SK-N-SH (cell line): ENCODE measurements around the gene COL17A1. TPM values are rescaled to one million over a fixed set of nuclear protein-coding genes. Genes with fewer than 3 reads are reported as not detected.

Experiments used
- CTCF ChIA-PET: fragments of 300-600, 350-600 bp; formaldehyde crosslinking; extraction: SDS; loops from one replicate; lab custom pipeline; 2021; lab: Yijun Ruan, JAX
- POLR2A ChIA-PET: fragments of 350-600 bp; sonication (Branson Sonifier 250); formaldehyde crosslinking; extraction: SDS; loops from one replicate; lab custom pipeline; 2020; ENCODE audit warnings: antibody characterized with exemption, inconsistent platforms; lab: Yijun Ruan, JAX
- DNase-seq: peaks from one replicate; pipeline ENCODE4 v3.0.0; 2012
- H2AFZ ChIP-seq: fragments of 200-600 bp; sonication (generic); 2 replicates; pipeline ENCODE4 v1.8.1; 2016; ENCODE audit warnings: antibody characterized with exemption, mild to moderate bottlenecking, low read depth
- H3F3A ChIP-seq: fragments of 200-600 bp; sonication (generic); replicated peaks from 2 replicates; pipeline ENCODE3; 2016; ENCODE audit warnings: antibody characterized with exemption, mild to moderate bottlenecking; ENCODE audit not compliant: insufficient read depth
- H3K27ac ChIP-seq, 2 experiments: fragments of 200-500 bp in 1 of 2; fragments of 200-600 bp in 1 of 2; sonication (Bioruptor generic) in 1 of 2; sonication (generic), shearing (Covaris generic) in 1 of 2; 2 replicates each; pipeline versions ENCODE4 v1.5.1 to v1.6.1; 2014 to 2016; ENCODE audit warnings: low read depth in 2 of 2, inconsistent platforms in 1 of 2, low read length in 1 of 2, mild to moderate bottlenecking in 1 of 2, mixed read lengths in 1 of 2
- H3K27me3 ChIP-seq: fragments of 200-600 bp; sonication (generic), shearing (Covaris generic); 2 replicates; pipeline ENCODE4 v1.6.1; 2016; ENCODE audit warnings: mixed run types; ENCODE audit not compliant: insufficient read depth
- H3K36me3 ChIP-seq, 2 experiments: fragments of 200-500 bp in 1 of 2; fragments of 200-600 bp in 1 of 2; sonication (Bioruptor generic) in 1 of 2; sonication (generic) in 1 of 2; replicated peaks in 1 of 2; 2 replicates each; pipeline versions ENCODE3 to v1.5.1; 2014 to 2016; ENCODE audit warnings: low read length in 1 of 2, mild to moderate bottlenecking in 1 of 2; ENCODE audit not compliant: insufficient read depth in 2 of 2, control insufficient read depth in 1 of 2
- H3K4me1 ChIP-seq, 2 experiments: fragments of 200-500 bp in 1 of 2; fragments of 200-600 bp in 1 of 2; sonication (Bioruptor generic) in 1 of 2; sonication (generic), shearing (Covaris generic) in 1 of 2; 2 replicates each; pipeline versions ENCODE4 v1.5.1 to v1.6.1; 2014 to 2016; ENCODE audit warnings: low read depth in 1 of 2, low read length in 1 of 2, mixed run types in 1 of 2; ENCODE audit not compliant: insufficient read depth in 2 of 2, control insufficient read depth in 1 of 2
- H3K4me2 ChIP-seq: fragments of 200-600 bp; sonication (generic), shearing (Covaris generic); 2 replicates; pipeline ENCODE4 v1.6.1; 2017; ENCODE audit warnings: mixed run types
- H3K4me3 ChIP-seq, 2 experiments: fragments of 200-500 bp in 1 of 2; fragments of 200-600 bp in 1 of 2; sonication (Bioruptor generic) in 1 of 2; sonication (generic), shearing (Covaris generic) in 1 of 2; 2 replicates each; pipeline versions ENCODE4 v1.5.1 to v1.8.1; 2014 to 2016; ENCODE audit warnings: low read depth in 2 of 2, inconsistent platforms in 1 of 2, low read length in 1 of 2, mild to moderate bottlenecking in 1 of 2, mixed read lengths in 1 of 2, moderate library complexity in 1 of 2
- H3K79me2 ChIP-seq: fragments of 200-600 bp; sonication (generic); 2 replicates; pipeline ENCODE4 v1.8.1; 2017; ENCODE audit warnings: mild to moderate bottlenecking; ENCODE audit not compliant: insufficient read depth
- H3K9ac ChIP-seq: fragments of 200-600 bp; sonication (generic); 2 replicates; pipeline ENCODE4 v1.6.1; 2017; ENCODE audit warnings: mixed run types
- H3K9me2 ChIP-seq: fragments of 200-600 bp; sonication (generic); 2 replicates; pipeline ENCODE4 v1.6.1; 2017; ENCODE audit warnings: mixed run types
- H3K9me3 ChIP-seq: fragments of 200-600 bp; sonication (generic); 2 replicates; pipeline ENCODE4 v1.6.1; 2017; ENCODE audit warnings: mixed run types, mild to moderate bottlenecking, moderate library complexity
- H4K20me1 ChIP-seq: fragments of 200-600 bp; sonication (generic); 2 replicates; pipeline ENCODE4 v1.6.1; 2017; ENCODE audit warnings: mild to moderate bottlenecking, mixed run types; ENCODE audit not compliant: insufficient read depth
- CHD2 ChIP-seq: fragments of 150-350 bp; IDR thresholded peaks from 2 replicates; pipeline ENCODE4 v1.6.1; 2018; ENCODE audit warnings: low read length; ENCODE audit not compliant: partially characterized antibody
- ELF1 ChIP-seq: IDR thresholded peaks from 2 replicates; pipeline ENCODE4 v1.4.0; 2012
- EP300 ChIP-seq, 2 experiments: IDR thresholded peaks; 2 replicates each; pipeline versions ENCODE4 v1.4.0 to v1.6.1; 2012; ENCODE audit warnings: borderline replicate concordance in 1 of 2, low read depth in 1 of 2, low read length in 1 of 2
- FOXJ3 ChIP-seq: sonication (generic); formaldehyde crosslinking; IDR thresholded peaks from 2 replicates; pipeline ENCODE4 v1.5.1; 2020; ENCODE audit warnings: mild to moderate bottlenecking, missing genetic modification reagents
- JUND ChIP-seq: IDR thresholded peaks from 2 replicates; pipeline ENCODE4 v1.4.0; 2012
- MEF2A ChIP-seq: IDR thresholded peaks from 2 replicates; pipeline ENCODE4 v1.4.0; 2012; ENCODE audit warnings: low read depth, borderline replicate concordance
- MXI1 ChIP-seq: IDR thresholded peaks from 2 replicates; pipeline ENCODE4 v1.6.1; 2012; ENCODE audit warnings: mild to moderate bottlenecking, low read depth, low read length, improper control_type of control experiment
- NRF1 ChIP-seq: IDR thresholded peaks from 2 replicates; pipeline ENCODE4 v1.6.1; 2012; ENCODE audit warnings: low read depth, mild to moderate bottlenecking, low read length
- POLR2AphosphoS5 ChIP-seq: IDR thresholded peaks from 2 replicates; pipeline ENCODE4 v1.6.1; 2012; ENCODE audit warnings: low read depth, low read length
- RAD21 ChIP-seq: IDR thresholded peaks from 2 replicates; pipeline ENCODE4 v1.6.1; 2012; ENCODE audit warnings: mild to moderate bottlenecking, low read length
- RFX5 ChIP-seq: IDR thresholded peaks from 2 replicates; pipeline ENCODE4 v1.6.1; 2012; ENCODE audit warnings: mild to moderate bottlenecking, improper control_type of control experiment, low read length
- RXRA ChIP-seq: IDR thresholded peaks from 2 replicates; pipeline ENCODE4 v1.4.0; 2012; ENCODE audit warnings: low read depth, mild to moderate bottlenecking, borderline replicate concordance
- SIN3A ChIP-seq: IDR thresholded peaks from 2 replicates; pipeline ENCODE4 v1.6.1; 2012; ENCODE audit warnings: low read depth, mild to moderate bottlenecking, low read length, moderate library complexity, borderline replicate concordance
- SMC3 ChIP-seq: IDR thresholded peaks from 2 replicates; pipeline ENCODE4 v1.6.1; 2012; ENCODE audit warnings: low read depth, low read length, improper control_type of control experiment
- TAF1 ChIP-seq: IDR thresholded peaks from 2 replicates; pipeline ENCODE4 v1.6.1; 2012; ENCODE audit warnings: low read depth, mild to moderate bottlenecking, low read length, moderate library complexity, borderline replicate concordance
- TCF12 ChIP-seq: IDR thresholded peaks from 2 replicates; pipeline ENCODE4 v1.4.0; 2012
- YY1 ChIP-seq: IDR thresholded peaks from 2 replicates; pipeline ENCODE4 v1.4.0; 2012; ENCODE audit warnings: low read depth, mild to moderate bottlenecking
- WGBS: methylation state at CpG from one replicate; pipeline ENCODE4 v1.1.6; 2017; ENCODE audit warnings: low lambda C conversion rate; 5-methylcytosine and 5-hydroxymethylcytosine counted together
- polyA plus RNA-seq, 3 experiments: library from polyadenylated mRNA; depleted of rRNA; stranded (reverse); fragments of >200 nt; gene quantifications; 2 replicates each; pipeline ENCODE4 v1.2.3, GENCODE V29; 2012
- TF ChIP-seq, protein P1 (sequence below): IDR thresholded peaks from 2 replicates; pipeline ENCODE4 v1.4.0; 2012; ENCODE audit warnings: low read depth, borderline replicate concordance
- TF ChIP-seq, protein P2 (sequence below): fragments of 150-350 bp; IDR thresholded peaks from 2 replicates; pipeline ENCODE4 v1.6.1; 2017; ENCODE audit warnings: antibody characterized with exemption, low read length, low read depth, borderline replicate concordance
- TF ChIP-seq, protein P3 (sequence below): IDR thresholded peaks from 2 replicates; pipeline ENCODE4 v1.4.0; 2012; ENCODE audit warnings: low read depth, borderline replicate concordance
- TF ChIP-seq, protein P4 (sequence below): IDR thresholded peaks from 2 replicates; pipeline ENCODE4 v1.6.1; 2012; ENCODE audit warnings: mild to moderate bottlenecking, low read depth, low read length, moderate library complexity
- TF ChIP-seq, protein P5 (sequence below): IDR thresholded peaks from 2 replicates; pipeline ENCODE4; 2012
- TF ChIP-seq, protein P6 (sequence below): IDR thresholded peaks from 2 replicates; pipeline ENCODE4 v1.4.0; 2012; ENCODE audit warnings: low read depth

The COL17A1 gene
- polyA plus RNA-seq, 1 of the 3 experiments (the other 2 are of a cell fraction), result 0.12 TPM

DNA sequence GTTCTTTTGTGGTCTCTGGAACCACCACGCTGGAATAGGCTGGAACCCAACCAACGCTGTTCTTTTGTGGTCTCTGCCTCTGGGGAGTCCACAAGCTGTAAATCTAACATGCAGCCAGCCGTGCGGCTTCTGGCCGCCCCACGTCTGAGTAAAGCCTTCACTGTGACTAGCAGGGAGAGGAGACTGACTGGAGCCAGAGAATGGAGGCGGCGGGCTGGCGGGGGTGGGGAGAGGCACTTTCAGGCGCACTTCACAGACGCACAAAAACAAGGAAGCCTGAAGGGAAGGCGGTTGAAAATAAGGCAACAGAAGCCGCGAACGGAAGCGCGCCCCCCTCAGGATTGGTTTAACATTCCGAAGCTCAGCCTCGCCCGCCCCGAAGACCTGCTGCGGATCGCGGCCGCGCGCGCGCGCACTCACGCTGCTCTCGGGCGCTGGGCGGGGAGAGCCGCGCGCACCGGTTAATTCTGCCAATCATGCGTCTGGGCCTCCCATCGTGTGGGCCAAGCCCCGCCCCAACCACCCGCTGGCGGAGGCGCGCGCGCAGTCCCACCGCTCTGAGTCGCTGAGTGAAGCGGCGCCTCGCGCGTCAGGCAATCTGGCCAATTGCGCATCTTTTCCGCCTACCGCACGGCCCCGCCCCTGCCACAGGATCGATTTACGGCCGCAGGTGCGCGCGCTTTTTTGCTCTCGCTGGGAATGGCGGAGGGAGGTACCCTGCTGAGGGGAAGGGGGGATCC, 36.0 kb upstream of the COL17A1 start, which contains the start of gene SFR1:
Gene SFR1 (plus strand): TSS at position 687 of the 740 bp plus-strand sequence. CDS start 13 bp downstream, at position 700.
- Histone ChIP-seq H3F3A (peaks cover 12% of the 10 kb centered on the region), H3K27me3 (no peaks in the 10 kb centered on the region), H3K9ac (peak within 1 kb of the TSS; percentile 100), H3K4me3 (peak within 1 kb of the TSS; percentile 96 to 98), H2AFZ (peak within 1 kb of the TSS; percentile 96), H3K79me2 (no peaks in the 10 kb centered on the region), H3K4me2 (peak within 1 kb of the TSS; percentile 95), H3K4me1 (peaks cover 0 to 11% of the 10 kb centered on the region in 2 experiments; a peak in 3 of 4 replicates), H3K27ac (peak within 1 kb of the TSS; percentile 99 to 100), H4K20me1 (no peaks in the 10 kb centered on the region), H3K9me3 (no peaks in the 10 kb centered on the region), H3K36me3 (peaks cover 0 to 11% of the 10 kb centered on the region in 2 experiments), H3K9me2 (no peaks in the 10 kb centered on the region)
- ChIA-PET CTCF (interaction anchor here (0.6 to 5.2 kb wide), 55 partner anchors 8 to 409 kb away, joined by 3 to 44 read pairs (median 3); partner anchors contain the start of genes GSTO1 and SLK), POLR2A (interaction anchor here (0.6 to 1.7 kb wide), 10 partner anchors 8 to 154 kb away, joined by 3 to 6 read pairs (median 4); partner anchors contain the start of genes CFAP43 and SLK)
- WGBS, result 2% methylated on average over 20 of the region's 67 CpGs
- DNase-seq, result peak; percentile 96
- TF ChIP-seq TAF1 (peak; percentile 71), CHD2 (peak; percentile 28), RAD21 (peak; percentile 53), NRF1 (peak; percentile 77), EP300 (IDR thresholded peaks at IDR 0.05; ENCODE audit: borderline replicate concordance in 1 of 2, low read depth in 1 of 2, low read length in 1 of 2) (peak; percentile 15 to 40; a peak in 2 of 4 replicates), RFX5 (peak; percentile 67; the same call in 1 of the 2 replicates), ELF1 (peak; percentile 3; the same call in 1 of the 2 replicates), JUND (no peak), POLR2AphosphoS5 (peak; percentile 76), TCF12 (peak; percentile 33; the same call in 1 of the 2 replicates), MEF2A (no peak), MXI1 (peak; percentile 69), SIN3A (0 out of 2 replicates have a peak, but pooled peaks have one; percentile 39), RXRA (no peak), FOXJ3 (CRISPR knock-in tag) (peak; percentile 76; the same call in 1 of the 2 replicates), YY1 (peak; percentile 80), SMC3 (peak; percentile 34; the same call in 1 of the 2 replicates)
- TF ChIP-seq, protein P1, sequence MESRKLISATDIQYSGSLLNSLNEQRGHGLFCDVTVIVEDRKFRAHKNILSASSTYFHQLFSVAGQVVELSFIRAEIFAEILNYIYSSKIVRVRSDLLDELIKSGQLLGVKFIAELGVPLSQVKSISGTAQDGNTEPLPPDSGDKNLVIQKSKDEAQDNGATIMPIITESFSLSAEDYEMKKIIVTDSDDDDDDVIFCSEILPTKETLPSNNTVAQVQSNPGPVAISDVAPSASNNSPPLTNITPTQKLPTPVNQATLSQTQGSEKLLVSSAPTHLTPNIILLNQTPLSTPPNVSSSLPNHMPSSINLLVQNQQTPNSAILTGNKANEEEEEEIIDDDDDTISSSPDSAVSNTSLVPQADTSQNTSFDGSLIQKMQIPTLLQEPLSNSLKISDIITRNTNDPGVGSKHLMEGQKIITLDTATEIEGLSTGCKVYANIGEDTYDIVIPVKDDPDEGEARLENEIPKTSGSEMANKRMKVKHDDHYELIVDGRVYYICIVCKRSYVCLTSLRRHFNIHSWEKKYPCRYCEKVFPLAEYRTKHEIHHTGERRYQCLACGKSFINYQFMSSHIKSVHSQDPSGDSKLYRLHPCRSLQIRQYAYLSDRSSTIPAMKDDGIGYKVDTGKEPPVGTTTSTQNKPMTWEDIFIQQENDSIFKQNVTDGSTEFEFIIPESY, result peak; percentile 27; the same call in 1 of the 2 replicates
- TF ChIP-seq, protein P2, sequence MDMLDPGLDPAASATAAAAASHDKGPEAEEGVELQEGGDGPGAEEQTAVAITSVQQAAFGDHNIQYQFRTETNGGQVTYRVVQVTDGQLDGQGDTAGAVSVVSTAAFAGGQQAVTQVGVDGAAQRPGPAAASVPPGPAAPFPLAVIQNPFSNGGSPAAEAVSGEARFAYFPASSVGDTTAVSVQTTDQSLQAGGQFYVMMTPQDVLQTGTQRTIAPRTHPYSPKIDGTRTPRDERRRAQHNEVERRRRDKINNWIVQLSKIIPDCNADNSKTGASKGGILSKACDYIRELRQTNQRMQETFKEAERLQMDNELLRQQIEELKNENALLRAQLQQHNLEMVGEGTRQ, result no peak
- TF ChIP-seq, protein P3, sequence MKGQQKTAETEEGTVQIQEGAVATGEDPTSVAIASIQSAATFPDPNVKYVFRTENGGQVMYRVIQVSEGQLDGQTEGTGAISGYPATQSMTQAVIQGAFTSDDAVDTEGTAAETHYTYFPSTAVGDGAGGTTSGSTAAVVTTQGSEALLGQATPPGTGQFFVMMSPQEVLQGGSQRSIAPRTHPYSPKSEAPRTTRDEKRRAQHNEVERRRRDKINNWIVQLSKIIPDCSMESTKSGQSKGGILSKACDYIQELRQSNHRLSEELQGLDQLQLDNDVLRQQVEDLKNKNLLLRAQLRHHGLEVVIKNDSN, result no peak
- TF ChIP-seq, protein P4, sequence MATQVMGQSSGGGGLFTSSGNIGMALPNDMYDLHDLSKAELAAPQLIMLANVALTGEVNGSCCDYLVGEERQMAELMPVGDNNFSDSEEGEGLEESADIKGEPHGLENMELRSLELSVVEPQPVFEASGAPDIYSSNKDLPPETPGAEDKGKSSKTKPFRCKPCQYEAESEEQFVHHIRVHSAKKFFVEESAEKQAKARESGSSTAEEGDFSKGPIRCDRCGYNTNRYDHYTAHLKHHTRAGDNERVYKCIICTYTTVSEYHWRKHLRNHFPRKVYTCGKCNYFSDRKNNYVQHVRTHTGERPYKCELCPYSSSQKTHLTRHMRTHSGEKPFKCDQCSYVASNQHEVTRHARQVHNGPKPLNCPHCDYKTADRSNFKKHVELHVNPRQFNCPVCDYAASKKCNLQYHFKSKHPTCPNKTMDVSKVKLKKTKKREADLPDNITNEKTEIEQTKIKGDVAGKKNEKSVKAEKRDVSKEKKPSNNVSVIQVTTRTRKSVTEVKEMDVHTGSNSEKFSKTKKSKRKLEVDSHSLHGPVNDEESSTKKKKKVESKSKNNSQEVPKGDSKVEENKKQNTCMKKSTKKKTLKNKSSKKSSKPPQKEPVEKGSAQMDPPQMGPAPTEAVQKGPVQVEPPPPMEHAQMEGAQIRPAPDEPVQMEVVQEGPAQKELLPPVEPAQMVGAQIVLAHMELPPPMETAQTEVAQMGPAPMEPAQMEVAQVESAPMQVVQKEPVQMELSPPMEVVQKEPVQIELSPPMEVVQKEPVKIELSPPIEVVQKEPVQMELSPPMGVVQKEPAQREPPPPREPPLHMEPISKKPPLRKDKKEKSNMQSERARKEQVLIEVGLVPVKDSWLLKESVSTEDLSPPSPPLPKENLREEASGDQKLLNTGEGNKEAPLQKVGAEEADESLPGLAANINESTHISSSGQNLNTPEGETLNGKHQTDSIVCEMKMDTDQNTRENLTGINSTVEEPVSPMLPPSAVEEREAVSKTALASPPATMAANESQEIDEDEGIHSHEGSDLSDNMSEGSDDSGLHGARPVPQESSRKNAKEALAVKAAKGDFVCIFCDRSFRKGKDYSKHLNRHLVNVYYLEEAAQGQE, result 0 out of 2 replicates have a peak, but pooled peaks have one; percentile 51
- TF ChIP-seq, protein P5, sequence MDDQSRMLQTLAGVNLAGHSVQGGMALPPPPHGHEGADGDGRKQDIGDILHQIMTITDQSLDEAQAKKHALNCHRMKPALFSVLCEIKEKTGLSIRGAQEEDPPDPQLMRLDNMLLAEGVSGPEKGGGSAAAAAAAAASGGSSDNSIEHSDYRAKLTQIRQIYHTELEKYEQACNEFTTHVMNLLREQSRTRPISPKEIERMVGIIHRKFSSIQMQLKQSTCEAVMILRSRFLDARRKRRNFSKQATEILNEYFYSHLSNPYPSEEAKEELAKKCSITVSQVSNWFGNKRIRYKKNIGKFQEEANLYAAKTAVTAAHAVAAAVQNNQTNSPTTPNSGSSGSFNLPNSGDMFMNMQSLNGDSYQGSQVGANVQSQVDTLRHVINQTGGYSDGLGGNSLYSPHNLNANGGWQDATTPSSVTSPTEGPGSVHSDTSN, result peak; percentile 86
- TF ChIP-seq, protein P6, sequence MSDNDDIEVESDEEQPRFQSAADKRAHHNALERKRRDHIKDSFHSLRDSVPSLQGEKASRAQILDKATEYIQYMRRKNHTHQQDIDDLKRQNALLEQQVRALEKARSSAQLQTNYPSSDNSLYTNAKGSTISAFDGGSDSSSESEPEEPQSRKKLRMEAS, result peak; percentile 68
